Keratinocyte (primary cell): ENCODE measurements around the gene FBXO9. TPM values are rescaled to one million over a fixed set of nuclear protein-coding genes. Genes with fewer than 3 reads are reported as not detected.
"Not testable (repeated sequence)": the region's sequence is repeated elsewhere in the genome, so short reads cannot be mapped to it uniquely, and the experiment has no call there.

ENCODE experiments used
- DNase-seq: peaks from one replicate; pipeline ENCODE4 v3.0.0-alpha.2; 2011; ENCODE audit warnings: low read depth, missing footprints, low spot score
- FAIRE-seq: peaks from 2 replicates; lab custom pipeline; 2011; peaks lifted over from hg19 to GRCh38; lab: Jason Lieb, UNC
- H2AFZ ChIP-seq: 2 replicates; pipeline ENCODE4 v1.6.0; 2012; ENCODE audit warnings: low read length, control low read depth, inconsistent platforms; ENCODE audit not compliant: control insufficient read depth
- H3K27ac ChIP-seq: 2 replicates; pipeline ENCODE4 v1.5.1; 2011; ENCODE audit warnings: low read length; ENCODE audit not compliant: control insufficient read depth, insufficient read depth
- H3K27me3 ChIP-seq: 3 replicates; pipeline ENCODE4 v1.6.0; 2011; ENCODE audit warnings: low read length; ENCODE audit not compliant: control insufficient read depth, insufficient read depth; ENCODE audit errors: extremely low read depth
- H3K36me3 ChIP-seq, 2 experiments: 2 replicates in 1 of 2; 3 replicates in 1 of 2; pipeline ENCODE4 v1.5.1; 2011; ENCODE audit warnings: low read length in 2 of 2, mild to moderate bottlenecking in 1 of 2; ENCODE audit not compliant: control insufficient read depth in 2 of 2, insufficient read depth in 2 of 2; ENCODE audit errors: extremely low read depth in 1 of 2
- H3K4me1 ChIP-seq: 3 replicates; pipeline ENCODE4 v1.5.1; 2011; ENCODE audit warnings: low read length; ENCODE audit not compliant: control insufficient read depth, insufficient read depth; ENCODE audit errors: extremely low read depth
- H3K4me2 ChIP-seq: 3 replicates; pipeline ENCODE4 v1.6.0; 2011; ENCODE audit warnings: low read depth, low read length; ENCODE audit not compliant: control insufficient read depth, insufficient read depth; ENCODE audit errors: extremely low read depth
- H3K4me3 ChIP-seq, 3 experiments: fragments of 200-600 bp in 1 of 3; sonication (generic) in 1 of 3; 2 replicates in 2 of 3; 3 replicates in 1 of 3; pipeline ENCODE4 v1.5.1; 2011 to 2016; ENCODE audit warnings: low read length in 3 of 3, mild to moderate bottlenecking in 3 of 3, control low read depth in 2 of 3, inconsistent platforms in 1 of 3, low read depth in 1 of 3, mixed read lengths in 1 of 3, mixed run types in 1 of 3, moderate library complexity in 1 of 3; ENCODE audit not compliant: control insufficient read depth in 2 of 3, insufficient read depth in 2 of 3; ENCODE audit errors: extremely low read depth in 1 of 3
- H3K79me2 ChIP-seq: 2 replicates; pipeline ENCODE4 v1.6.0; 2012; ENCODE audit warnings: low read length; ENCODE audit not compliant: control insufficient read depth, insufficient read depth
- H3K9ac ChIP-seq: 3 replicates; pipeline ENCODE4 v1.6.0; 2011; ENCODE audit warnings: low read length; ENCODE audit not compliant: control insufficient read depth, insufficient read depth; ENCODE audit errors: extremely low read depth
- H3K9me1 ChIP-seq: 3 replicates; pipeline ENCODE4 v1.6.0; 2011; ENCODE audit warnings: low read length; ENCODE audit not compliant: control insufficient read depth, insufficient read depth; ENCODE audit errors: extremely low read depth
- H3K9me3 ChIP-seq: 2 replicates; pipeline ENCODE4 v1.5.1; 2012; ENCODE audit warnings: low read depth, low read length; ENCODE audit not compliant: control insufficient read depth
- H4K20me1 ChIP-seq: 3 replicates; pipeline ENCODE4 v1.6.0; 2011; ENCODE audit warnings: low read length; ENCODE audit not compliant: control insufficient read depth, insufficient read depth; ENCODE audit errors: extremely low read depth
- CTCF ChIP-seq, 3 experiments: IDR thresholded peaks in 1 of 3; conservative IDR thresholded peaks in 1 of 3; optimal IDR thresholded peaks in 1 of 3; 2 replicates in 2 of 3; 3 replicates in 1 of 3; pipeline versions ENCODE3 to v1.5.1; 2011; ENCODE audit warnings: low read length in 3 of 3, mild to moderate bottlenecking in 3 of 3, moderate library complexity in 2 of 3, control low read depth in 1 of 3, inconsistent platforms in 1 of 3; ENCODE audit not compliant: insufficient read depth in 2 of 3; ENCODE audit errors: extremely low read depth in 1 of 3
- EZH2 ChIP-seq: IDR thresholded peaks from one replicate; pipeline ENCODE4 v1.6.1; 2012; ENCODE audit warnings: inconsistent platforms, mild to moderate bottlenecking, low read length, moderate library complexity
- dilution Hi-C: fragments of 300-500 bp; cut with MboI; formaldehyde crosslinking; loops from one replicate; pipeline ENCODE4 v1.7.0; 2020; ENCODE audit warnings: low sequenced_read_pairs; ENCODE audit not compliant: extremely low pct_ligation_motif_present
- polyA plus RNA-seq, 5 experiments: library from polyadenylated mRNA; depleted of rRNA in 3 of 5; stranded (reverse) in 3 of 5; stranded (forward) in 1 of 5; unstranded in 1 of 5; fragments of >200 nt; gene quantifications; 1 replicate in 1 of 5; 2 replicates in 3 of 5; 3 replicates in 1 of 5; pipeline versions ENCODE4 v1.2.1 to v1.2.3, GENCODE V29; 2011 to 2012; ENCODE audit warnings: missing spikeins in 2 of 5, low read depth in 1 of 5, low replicate concordance in 1 of 5

FBXO9 gene
- polyA plus RNA-seq, 1 donor (not counting 4 experiments of a cell fraction or from before 2014, with no cell fraction given): 71.8 TPM

DNA sequence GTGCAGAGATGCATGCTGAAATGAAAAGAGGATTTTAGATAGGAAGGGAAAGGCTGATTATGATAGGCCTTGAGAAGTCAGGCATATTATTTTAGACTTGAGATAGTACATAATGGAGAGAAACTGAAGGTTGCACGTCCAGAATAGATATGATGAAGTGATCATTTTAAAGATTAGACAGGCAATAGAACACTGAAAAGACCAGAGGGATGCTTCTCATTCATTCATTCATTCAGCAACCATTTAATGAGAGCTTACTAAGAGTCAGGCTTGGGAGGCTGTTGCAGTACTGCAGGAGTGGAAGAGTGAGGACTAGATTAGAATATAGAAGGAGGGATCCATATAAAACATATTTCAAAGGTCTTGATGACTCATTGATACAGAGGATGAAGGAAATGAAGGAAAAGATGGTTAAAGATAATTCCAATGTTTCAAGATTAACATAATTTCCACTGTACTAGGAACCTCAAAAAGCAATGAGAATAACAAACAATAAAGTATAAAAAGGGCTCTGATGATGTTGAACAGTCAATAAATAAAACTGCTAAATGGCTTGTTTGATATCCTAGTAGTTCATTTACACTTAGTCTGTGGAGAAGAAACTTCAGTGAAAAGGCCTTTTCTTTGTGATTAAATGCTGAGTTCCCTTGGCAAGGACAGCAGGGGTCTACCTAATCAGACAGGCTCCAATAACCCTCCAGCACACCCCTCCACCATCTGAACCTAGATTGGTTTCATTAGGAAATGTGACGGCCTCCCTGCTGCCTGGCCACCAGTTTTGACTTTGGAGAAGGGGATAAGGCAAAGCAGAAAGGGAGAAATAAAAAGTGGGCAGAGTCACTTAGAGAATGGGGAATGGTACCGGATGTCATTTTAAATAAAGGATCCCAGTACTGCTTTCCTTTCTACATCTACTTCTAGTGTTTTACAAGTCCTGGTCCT lies 5.3 kb upstream of the FBXO9 start:
- H3K27me3 ChIP-seq: no peaks in the 10 kb centered on the region
- H3K36me3 ChIP-seq: no peaks in the 10 kb centered on the region
- H3K4me2 ChIP-seq: peak overlapping the region; percentile 84
- no peaks in the 10 kb centered on the region for H3K9me1 ChIP-seq
- no peak overlapping the region for H3K9ac ChIP-seq
- H4K20me1 ChIP-seq: no peaks in the 10 kb centered on the region
- H3K27ac ChIP-seq: no peak overlapping the region
- peak overlapping the region; percentile 12 for H2AFZ ChIP-seq
- TF ChIP-seq EZH2 (no peak), CTCF (optimal IDR thresholded peaks at IDR 0.05 in 1 of 3, IDR thresholded peaks at IDR 0.05 in 1 of 3, conservative IDR thresholded peaks at IDR 0.05 in 1 of 3; ENCODE audit: extremely low read depth in 1 of 3, insufficient read depth in 2 of 3, low read length in 3 of 3) (no peak)
- no peak for DNase-seq
- peak overlapping the region in 2 of 3 experiments; percentile 36 to 88 for H3K4me3 ChIP-seq
- H3K4me1 ChIP-seq: peaks cover 11% of the 10 kb centered on the region
- dilution Hi-C loops: no loop called here
- H3K9me3 ChIP-seq: no peaks in the 10 kb centered on the region
- peaks cover 4% of the 10 kb centered on the region for H3K79me2 ChIP-seq
- FAIRE-seq: no peak

DNA sequence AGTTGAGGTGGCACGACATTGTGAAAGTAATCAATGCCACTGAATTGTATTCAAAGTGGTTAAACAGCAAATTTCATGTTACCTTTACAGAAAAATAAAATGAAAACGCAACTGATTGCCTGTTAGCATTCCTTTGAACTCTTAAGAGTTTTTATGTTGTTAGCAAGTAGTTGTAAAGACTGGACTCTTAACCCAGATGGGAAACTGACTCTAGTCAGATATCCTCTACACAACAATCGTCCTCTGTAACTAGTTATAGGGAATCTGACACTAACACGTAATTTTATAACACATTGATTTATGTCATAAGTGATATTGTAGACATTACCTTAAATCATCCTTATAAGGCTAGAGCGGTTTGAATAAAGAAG lies 3.0 kb upstream of the FBXO9 start:
- Histone ChIP-seq H3K27me3 (no peaks in the 10 kb centered on the region), H3K27ac (no peak overlapping the region), H3K9ac (peak overlapping the region; percentile 86), H3K4me2 (peak overlapping the region; percentile 84), H3K9me3 (no peaks in the 10 kb centered on the region), H4K20me1 (no peaks in the 10 kb centered on the region), H3K4me3 (peak overlapping the region; percentile 81 to 94 (median 88)), H3K36me3 (no peaks in the 10 kb centered on the region), H3K9me1 (no peaks in the 10 kb centered on the region), H2AFZ (peak overlapping the region; percentile 77), H3K79me2 (peaks cover 20% of the 10 kb centered on the region), H3K4me1 (peaks cover 19% of the 10 kb centered on the region)
- dilution Hi-C loops: no loop called here
- DNase-seq (no peak), FAIRE-seq (no peak)
- no peak for TF ChIP-seq CTCF (optimal IDR thresholded peaks at IDR 0.05 in 1 of 3, IDR thresholded peaks at IDR 0.05 in 1 of 3, conservative IDR thresholded peaks at IDR 0.05 in 1 of 3; ENCODE audit: extremely low read depth in 1 of 3, insufficient read depth in 2 of 3, low read length in 3 of 3)
- TF ChIP-seq EZH2: no peak

DNA sequence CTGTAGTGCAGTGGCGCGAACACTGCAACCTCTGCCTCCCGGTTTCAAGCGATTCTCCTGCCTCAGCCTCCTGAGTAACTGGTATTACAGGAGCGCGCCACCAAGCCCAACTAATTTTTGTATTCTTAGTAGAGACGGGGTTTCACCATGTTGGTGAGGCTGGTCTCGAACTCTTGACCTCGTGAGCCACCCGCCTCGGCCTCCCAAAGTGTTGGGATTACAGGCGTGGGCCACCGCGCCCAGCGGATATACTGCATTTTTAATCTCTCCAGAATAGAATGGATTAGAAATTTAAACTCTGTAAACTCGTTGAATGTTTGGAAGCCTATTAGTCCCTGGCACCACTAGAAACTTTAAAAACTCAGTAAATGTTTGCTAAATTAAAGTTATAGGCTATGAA lies 949 bp upstream of the FBXO9 start:
- H3K27ac ChIP-seq, dilution Hi-C loops, H3K9me3 ChIP-seq, H3K36me3 ChIP-seq, H3K4me2 ChIP-seq, H3K9me1 ChIP-seq, H3K27me3 ChIP-seq, H4K20me1 ChIP-seq, FAIRE-seq, H3K9ac ChIP-seq, DNase-seq: not testable (repeated sequence)
- Histone ChIP-seq H2AFZ (peak overlapping the region; percentile 31), H3K79me2 (peaks cover 29% of the 10 kb centered on the region), H3K4me1 (peaks cover 19% of the 10 kb centered on the region), H3K4me3 (peak overlapping the region in 1 of 3 experiments; percentile 87)
